B cell (primary cell): ENCODE results near the gene BCL6B. TPM values are rescaled to one million over a fixed set of nuclear protein-coding genes. Genes with fewer than 3 reads are reported as not detected.

Experiments
- ATAC-seq: fragments of 200-7000 bp; cut with Tn5 transposase; one replicate; pipeline ENCODE4 v1.10.0; 2021; ENCODE audit warnings: low read depth, mild to moderate bottlenecking, moderate number of reproducible peaks, moderate library complexity
- CTCF ChIA-PET: fragments of 350-600 bp; sonication (Branson Sonifier 250); formaldehyde crosslinking; loops from one replicate; lab custom pipeline; 2021; ENCODE audit warnings: antibody characterized with exemption, inconsistent platforms; lab: Charles Lee
- POLR2A ChIA-PET: fragments of 350-600 bp; sonication (Branson Sonifier 250); formaldehyde crosslinking; loops from one replicate; lab custom pipeline; 2021; ENCODE audit warnings: antibody characterized with exemption; lab: Charles Lee
- DNase-seq: peaks from one replicate; pipeline ENCODE4 v3.0.0; 2013
- H2AFZ ChIP-seq: 2 replicates; pipeline ENCODE4 v1.6.1; 2012; ENCODE audit warnings: mild to moderate bottlenecking, low read depth, low read length; ENCODE audit not compliant: insufficient read depth, poor library complexity, severe bottlenecking
- H3K27ac ChIP-seq, 2 donors: 1 replicate in 1 of 2; 2 replicates in 1 of 2; pipeline ENCODE4 v1.5.1; 2012 to 2013; ENCODE audit warnings: low read length in 2 of 2, mild to moderate bottlenecking in 2 of 2, moderate library complexity in 1 of 2
- H3K27me3 ChIP-seq, 4 experiments: fragments of 200-600 bp in 1 of 4; sonication (generic) in 1 of 4; replicated peaks in 1 of 4; 1 replicate in 2 of 4; 2 replicates in 2 of 4; pipeline versions ENCODE4 v1.6.1 to v1.7.0; 2013 to 2016; ENCODE audit warnings: low read length in 3 of 4, mild to moderate bottlenecking in 2 of 4, mixed read lengths in 1 of 4, moderate library complexity in 1 of 4; ENCODE audit not compliant: insufficient read depth in 4 of 4, control insufficient read depth in 3 of 4; ENCODE audit errors: control extremely low read depth in 1 of 4
- H3K36me3 ChIP-seq, 2 experiments: replicated peaks in 1 of 2; 1 replicate in 1 of 2; 2 replicates in 1 of 2; pipeline versions ENCODE4 v1.6.1 to v1.7.1; 2013; ENCODE audit warnings: low read length in 1 of 2; ENCODE audit not compliant: insufficient read depth in 2 of 2, control insufficient read depth in 1 of 2; ENCODE audit errors: control extremely low read depth in 1 of 2, extremely low read depth in 1 of 2
- H3K4me1 ChIP-seq, 2 donors: fragments of 200-600 bp in 1 of 2; sonication (generic) in 1 of 2; 1 replicate in 1 of 2; 2 replicates in 1 of 2; pipeline versions ENCODE4 v1.5.1 to v1.6.1; 2013 to 2017; ENCODE audit warnings: low read length in 2 of 2; ENCODE audit not compliant: control insufficient read depth in 2 of 2, insufficient read depth in 2 of 2
- H3K4me2 ChIP-seq: replicated peaks from 2 replicates; pipeline ENCODE3; 2012; ENCODE audit warnings: mild to moderate bottlenecking, low read depth, low read length; ENCODE audit not compliant: poor library complexity, severe bottlenecking
- H3K4me3 ChIP-seq, 5 experiments: fragments of 200-600 bp in 1 of 5; sonication (generic) in 1 of 5; 1 replicate in 3 of 5; 2 replicates in 2 of 5; pipeline versions ENCODE4 v1.5.1 to v1.7.0; 2011 to 2016; ENCODE audit warnings: low read length in 4 of 5, mild to moderate bottlenecking in 4 of 5, low read depth in 2 of 5, control low read depth in 1 of 5, moderate library complexity in 1 of 5; ENCODE audit not compliant: insufficient read depth in 1 of 5; ENCODE audit errors: control extremely low read depth in 1 of 5, extremely low read depth in 1 of 5
- H3K79me2 ChIP-seq: fragments of 200-600 bp; sonication (generic); one replicate; pipeline ENCODE4 v1.6.0; 2016; ENCODE audit warnings: low read length; ENCODE audit not compliant: control insufficient read depth, insufficient read depth
- H3K9ac ChIP-seq: fragments of 200-600 bp; sonication (generic); 2 replicates; pipeline ENCODE4 v1.6.1; 2017; ENCODE audit warnings: mild to moderate bottlenecking, low read length, moderate library complexity
- H3K9me3 ChIP-seq, 3 donors: one replicate each; pipeline versions ENCODE4 v1.6.1 to v1.7.1; 2013; ENCODE audit warnings: low read length in 2 of 3; ENCODE audit not compliant: control insufficient read depth in 2 of 3, insufficient read depth in 1 of 3; ENCODE audit errors: control extremely low read depth in 1 of 3
- H4K20me1 ChIP-seq: 2 replicates; pipeline ENCODE4 v1.6.0; 2012; ENCODE audit warnings: mild to moderate bottlenecking, low read length; ENCODE audit not compliant: insufficient read depth, control insufficient read depth, poor library complexity, severe bottlenecking
- H3K27ac Mint-ChIP-seq: one replicate; pipeline ENCODE4 v1.8.0; 2021; ENCODE audit warnings: mixed read lengths
- H3K27me3 Mint-ChIP-seq: one replicate; pipeline ENCODE4 v1.8.0; 2021; ENCODE audit warnings: mixed read lengths
- H3K4me1 Mint-ChIP-seq: one replicate; pipeline ENCODE4 v1.8.0; 2021; ENCODE audit warnings: mixed read lengths
- H3K4me3 Mint-ChIP-seq: one replicate; pipeline ENCODE4 v1.8.0; 2021; ENCODE audit warnings: mixed read lengths
- H3K9me3 Mint-ChIP-seq: one replicate; pipeline ENCODE4 v1.8.0; 2022; ENCODE audit warnings: mixed read lengths; ENCODE audit not compliant: insufficient read depth
- EZH2 ChIP-seq: IDR thresholded peaks from 2 replicates; pipeline ENCODE4 v1.6.1; 2012; ENCODE audit warnings: borderline replicate concordance, low read depth, mild to moderate bottlenecking, moderate library complexity, low read length; ENCODE audit not compliant: insufficient read depth, poor library complexity, severe bottlenecking
- WGBS: methylation state at CpG from one replicate; pipeline ENCODE4 v1.1.5; 2013; ENCODE audit warnings: missing lambda C conversion rate; ENCODE audit not compliant: insufficient coverage; 5-methylcytosine and 5-hydroxymethylcytosine counted together
- intact Hi-C: fragments of 100-400 bp; cut with micrococcal nuclease; formaldehyde crosslinking; loops from one replicate; pipeline ENCODE4 v1.10.0; 2022
- polyA plus RNA-seq: library from polyadenylated mRNA; depleted of rRNA; stranded (reverse); fragments of >200 nt; gene quantifications from 2 replicates; pipeline ENCODE4 v1.2.3, GENCODE V29; 2012
- total RNA-seq, 2 donors: library from RNA; stranded (reverse); fragments of 120-200 nt in 1 of 2; gene quantifications; 1 replicate in 1 of 2; 2 replicates in 1 of 2; pipeline versions ENCODE4 v1.2.3 to v1.2.4, GENCODE V29; 2013 to 2022
- TF ChIP-seq, protein P1 (sequence below): fragments of 200-600 bp; IDR thresholded peaks from one replicate; pipeline ENCODE4 v1.8.0; 2022; ENCODE audit warnings: antibody characterized with exemption, mild to moderate bottlenecking

Gene BCL6B
- total and polyA plus RNA-seq, 2 donors (not counting 1 experiment from before 2014, with no cell fraction given): 0.25 to 0.34 TPM

- Histone ChIP-seq H3K36me3 (peaks cover 0 to 2% of the 10 kb centered on the region in 2 experiments), H3K4me1 (peaks cover 34 to 54% of the 10 kb centered on the region in 2 donors), H3K9ac (no peak overlapping the region), H3K4me3 (no peak overlapping the region), H4K20me1 (no peaks in the 10 kb centered on the region), H2AFZ (no peak overlapping the region), H3K79me2 (peaks cover 19% of the 10 kb centered on the region), H3K4me2 (no peak overlapping the region), H3K27me3 (peaks cover 0 to 3% (median 0%) of the 10 kb centered on the region in 4 experiments), H3K9me3 (peaks cover 0 to 6% (median 0%) of the 10 kb centered on the region in 3 donors), H3K27ac (no peak overlapping the region)
- TF ChIP-seq, protein P1, sequence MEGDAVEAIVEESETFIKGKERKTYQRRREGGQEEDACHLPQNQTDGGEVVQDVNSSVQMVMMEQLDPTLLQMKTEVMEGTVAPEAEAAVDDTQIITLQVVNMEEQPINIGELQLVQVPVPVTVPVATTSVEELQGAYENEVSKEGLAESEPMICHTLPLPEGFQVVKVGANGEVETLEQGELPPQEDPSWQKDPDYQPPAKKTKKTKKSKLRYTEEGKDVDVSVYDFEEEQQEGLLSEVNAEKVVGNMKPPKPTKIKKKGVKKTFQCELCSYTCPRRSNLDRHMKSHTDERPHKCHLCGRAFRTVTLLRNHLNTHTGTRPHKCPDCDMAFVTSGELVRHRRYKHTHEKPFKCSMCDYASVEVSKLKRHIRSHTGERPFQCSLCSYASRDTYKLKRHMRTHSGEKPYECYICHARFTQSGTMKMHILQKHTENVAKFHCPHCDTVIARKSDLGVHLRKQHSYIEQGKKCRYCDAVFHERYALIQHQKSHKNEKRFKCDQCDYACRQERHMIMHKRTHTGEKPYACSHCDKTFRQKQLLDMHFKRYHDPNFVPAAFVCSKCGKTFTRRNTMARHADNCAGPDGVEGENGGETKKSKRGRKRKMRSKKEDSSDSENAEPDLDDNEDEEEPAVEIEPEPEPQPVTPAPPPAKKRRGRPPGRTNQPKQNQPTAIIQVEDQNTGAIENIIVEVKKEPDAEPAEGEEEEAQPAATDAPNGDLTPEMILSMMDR: no peak
- TF ChIP-seq EZH2: no peak
- Mint-ChIP-seq H3K27ac (peak overlapping the region; percentile 15), H3K9me3 (no peaks in the 10 kb centered on the region), H3K27me3 (no peaks in the 10 kb centered on the region), H3K4me1 (peaks cover 53% of the 10 kb centered on the region), H3K4me3 (peak overlapping the region; percentile 53)
- ATAC-seq (no peak), DNase-seq (no peak)
- intact Hi-C loops: loop anchor here (5.0 kb wide), 1 partner anchor 399 kb away; the partner anchor contains the start of genes FGF11 and TMEM102
- 91% methylated on average over 19 of the region's 19 CpGs for WGBS
- ChIA-PET CTCF (interaction anchor here (0.6 to 2.5 kb wide), 4 partner anchors 8 to 98 kb away, joined by 3 to 7 read pairs (median 4); no protein-coding TSS in a partner anchor), POLR2A (no interaction called here)
Observed at GRCh38 chr17:7038025-7038862, 15.4 kb downstream of the BCL6B start.
